Measurements from ENCODE around the gene EIF6. TPM values are rescaled to one million over a fixed set of nuclear protein-coding genes. Genes with fewer than 3 reads are reported as not detected.

The EIF6 gene
- total RNA-seq, 2 experiments from 2014 or later, result 24.9 to 25.8 TPM

- ChIA-PET POLR2A (interaction anchor here (0.6 kb wide), 1 partner anchor 195 kb away, joined by 3 read pairs; no protein-coding TSS in a partner anchor), CTCF (no interaction called here)
- H3K27ac Mint-ChIP-seq, result no peak overlapping the region
- Histone ChIP-seq H3K9me3 (ENCODE audit: control insufficient read depth in 1 of 2, insufficient read depth in 1 of 2, low read length in 2 of 2) (no peaks in the 10 kb centered on the region), H3K27ac (ENCODE audit: low read depth in 1 of 2, low read length in 2 of 2) (no peak overlapping the region), H3K4me1 (ENCODE audit: insufficient read depth, low read length) (no peaks in the 10 kb centered on the region), H3K36me3 (ENCODE audit: insufficient read depth, low read length) (no peaks in the 10 kb centered on the region), H3K4me3 (ENCODE audit: low read length) (no peak overlapping the region), H3K27me3 (ENCODE audit: control insufficient read depth in 1 of 2, insufficient read depth in 2 of 2, low read length in 2 of 2) (no peaks in the 10 kb centered on the region)
- H3K4me3 Mint-ChIP-seq, result no peak overlapping the region
- no peaks in the 10 kb centered on the region for H3K27me3 Mint-ChIP-seq
- no peak for TF ChIP-seq CTCF (IDR thresholded peaks at IDR 0.05)
- H3K9me3 Mint-ChIP-seq, result no peaks in the 10 kb centered on the region
- DNase-seq (no peak), ATAC-seq (ENCODE audit: poor library complexity) (no peak)
- intact Hi-C loops (cut with DNase I, micrococcal nuclease), result no loop called here
- H3K4me1 Mint-ChIP-seq (ENCODE audit: low read depth), result no peaks in the 10 kb centered on the region
- H3K36me3 Mint-ChIP-seq (ENCODE audit: low read depth), result no peaks in the 10 kb centered on the region
Observed at GRCh38 chr20:35295674-35296073, 11.1 kb upstream of the EIF6 start.

GRCh38 chr20:35295058-35295457, 10.5 kb upstream of the EIF6 start:
- ATAC-seq (ENCODE audit: poor library complexity) (no peak), DNase-seq (no peak)
- H3K9me3 Mint-ChIP-seq, result no peaks in the 10 kb centered on the region
- CTCF ChIA-PET, result interaction anchor here (0.7 kb wide), 1 partner anchor 53 kb away, joined by 3 read pairs; no protein-coding TSS in a partner anchor
- no peaks in the 10 kb centered on the region for H3K4me1 ChIP-seq (ENCODE audit: insufficient read depth, low read length)
- no peaks in the 10 kb centered on the region for H3K36me3 Mint-ChIP-seq (ENCODE audit: low read depth)
- no peaks in the 10 kb centered on the region for H3K27me3 ChIP-seq (ENCODE audit: control insufficient read depth in 1 of 2, insufficient read depth in 2 of 2, low read length in 2 of 2)
- no peaks in the 10 kb centered on the region for H3K27me3 Mint-ChIP-seq
- H3K4me1 Mint-ChIP-seq (ENCODE audit: low read depth), result no peaks in the 10 kb centered on the region
- POLR2A ChIA-PET, result interaction anchor here (0.6 kb wide), 1 partner anchor 196 kb away, joined by 3 read pairs; no protein-coding TSS in a partner anchor
- no peak overlapping the region for H3K4me3 ChIP-seq (ENCODE audit: low read length)
- no peaks in the 10 kb centered on the region for H3K9me3 ChIP-seq (ENCODE audit: control insufficient read depth in 1 of 2, insufficient read depth in 1 of 2, low read length in 2 of 2)
- no peak for TF ChIP-seq CTCF (IDR thresholded peaks at IDR 0.05)
- no peak overlapping the region for H3K27ac ChIP-seq (ENCODE audit: low read depth in 1 of 2, low read length in 2 of 2)
- intact Hi-C loops (cut with DNase I, micrococcal nuclease), result no loop called here
- no peaks in the 10 kb centered on the region for H3K36me3 ChIP-seq (ENCODE audit: insufficient read depth, low read length)
- no peak overlapping the region for H3K4me3 Mint-ChIP-seq
- H3K27ac Mint-ChIP-seq, result no peak overlapping the region

DNA sequence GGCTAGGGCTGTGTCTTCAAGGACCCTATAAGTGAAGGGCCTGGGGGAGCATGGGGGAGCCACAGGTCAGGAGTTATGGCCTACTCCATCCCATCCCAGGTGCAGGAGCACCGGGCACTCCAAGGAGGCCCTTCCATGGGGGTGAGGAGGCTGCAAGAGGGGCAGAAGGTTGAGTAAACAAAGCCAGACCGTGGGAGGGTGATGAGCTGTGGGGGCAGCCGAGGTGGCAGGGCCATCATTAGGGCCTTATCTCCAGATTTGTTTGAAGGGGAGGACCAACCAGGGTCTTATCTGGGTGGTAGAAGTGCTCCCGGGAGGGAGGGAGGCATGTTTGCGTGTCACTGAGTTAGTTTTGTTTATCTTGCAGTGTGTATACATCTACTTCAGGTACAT, 9.7 kb upstream of the EIF6 start:
- H3K4me3 Mint-ChIP-seq, result no peak overlapping the region
- CTCF ChIA-PET, result interaction anchor here (0.7 kb wide), 1 partner anchor 52 kb away, joined by 3 read pairs; no protein-coding TSS in a partner anchor
- no peaks in the 10 kb centered on the region for H3K36me3 Mint-ChIP-seq (ENCODE audit: low read depth)
- POLR2A ChIA-PET, result no interaction called here
- no peak for DNase-seq
- no peaks in the 10 kb centered on the region for H3K4me1 Mint-ChIP-seq (ENCODE audit: low read depth)
- H3K4me3 ChIP-seq (ENCODE audit: low read length), result no peak overlapping the region
- H3K27ac ChIP-seq (ENCODE audit: low read depth in 1 of 2, low read length in 2 of 2), result no peak overlapping the region
- no peak for TF ChIP-seq CTCF (IDR thresholded peaks at IDR 0.05)
- no peak for ATAC-seq (ENCODE audit: poor library complexity)
- H3K27me3 Mint-ChIP-seq, result no peaks in the 10 kb centered on the region
- no peaks in the 10 kb centered on the region for H3K4me1 ChIP-seq (ENCODE audit: insufficient read depth, low read length)
- intact Hi-C loops (cut with DNase I, micrococcal nuclease), result no loop called here
- no peaks in the 10 kb centered on the region for H3K9me3 Mint-ChIP-seq
- H3K27me3 ChIP-seq (ENCODE audit: control insufficient read depth in 1 of 2, insufficient read depth in 2 of 2, low read length in 2 of 2), result no peaks in the 10 kb centered on the region
- H3K27ac Mint-ChIP-seq, result no peak overlapping the region
- no peaks in the 10 kb centered on the region for H3K36me3 ChIP-seq (ENCODE audit: insufficient read depth, low read length)
- no peaks in the 10 kb centered on the region for H3K9me3 ChIP-seq (ENCODE audit: control insufficient read depth in 1 of 2, insufficient read depth in 1 of 2, low read length in 2 of 2)
